Ascending aorta (tissue), 2 donors: ENCODE measurements around the gene OR52J3. TPM values are rescaled to one million over a fixed set of nuclear protein-coding genes. Genes with fewer than 3 reads are reported as not detected.
"Not testable (repeated sequence)": the region's sequence is repeated elsewhere in the genome, so short reads cannot be mapped to it uniquely, and the experiment has no call there.

Source experiments
- DNase-seq, 2 donors: peaks; one replicate each; pipeline ENCODE4 v3.0.0-alpha.2; 2019; ENCODE audit warnings: low spot score in 2 of 2
- H3K27ac ChIP-seq, 2 donors: fragments of 200-600 bp; sonication (generic); one replicate each; pipeline ENCODE4 v1.5.1; 2016 to 2017; ENCODE audit warnings: mild to moderate bottlenecking in 1 of 2
- H3K27me3 ChIP-seq: fragments of 200-600 bp; sonication (generic); one replicate; pipeline ENCODE4 v1.5.1; 2017
- H3K36me3 ChIP-seq, 2 donors: fragments of 200-600 bp; sonication (generic); one replicate each; pipeline ENCODE4 v1.5.1; 2016
- H3K4me1 ChIP-seq, 2 donors: fragments of 200-600 bp; sonication (generic); one replicate each; pipeline ENCODE4 v1.5.1; 2016 to 2017; ENCODE audit warnings: mild to moderate bottlenecking in 1 of 2
- H3K4me3 ChIP-seq, 2 donors: fragments of 200-600 bp; sonication (generic); one replicate each; pipeline ENCODE4 v1.5.1; 2016 to 2017; ENCODE audit warnings: mild to moderate bottlenecking in 1 of 2
- H3K9me3 ChIP-seq, 2 donors: fragments of 200-600 bp; sonication (generic); one replicate each; pipeline ENCODE4 v1.5.1; 2016
- CTCF ChIP-seq, 3 experiments: fragments of 200-600 bp in 2 of 3; fragments of 450-650 bp in 1 of 3; sonication (generic) in 2 of 3; IDR thresholded peaks; one replicate each; pipeline ENCODE4 v1.5.1; 2016 to 2019; ENCODE audit warnings: antibody characterized with exemption in 3 of 3, mild to moderate bottlenecking in 1 of 3, moderate library complexity in 1 of 3
- intact Hi-C: fragments of 100-400 bp; cut with DNase I; formaldehyde crosslinking; loops from one replicate; pipeline ENCODE4 v1.15.1; 2023
- total RNA-seq: library from RNA; depleted of rRNA; stranded (reverse); fragments of >200 nt; gene quantifications from one replicate; pipeline ENCODE4 v1.1.0, GENCODE V29; 2016

The OR52J3 gene
- total RNA-seq, 1 donor from 2014 or later, result not detected

GRCh38 chr11:5043380-5043779 lies 2.9 kb upstream of the OR52J3 start:
- TF ChIP-seq CTCF (IDR thresholded peaks at IDR 0.05), result no peak
- Histone ChIP-seq H3K4me1 (no peaks in the 10 kb centered on the region), H3K36me3 (no peaks in the 10 kb centered on the region), H3K27me3 (no peaks in the 10 kb centered on the region), H3K27ac (no peak overlapping the region), H3K9me3 (no peaks in the 10 kb centered on the region), H3K4me3 (no peak overlapping the region)
- intact Hi-C loops, result no loop called here
- DNase-seq, result no peak

- intact Hi-C loops, result no loop called here
- Histone ChIP-seq H3K27me3 (no peaks in the 10 kb centered on the region), H3K4me1 (no peaks in the 10 kb centered on the region), H3K36me3 (no peaks in the 10 kb centered on the region), H3K27ac (no peak overlapping the region), H3K4me3 (no peak overlapping the region), H3K9me3 (no peaks in the 10 kb centered on the region)
- no peak for TF ChIP-seq CTCF (IDR thresholded peaks at IDR 0.05)
- no peak for DNase-seq
These were observed 516 bp downstream of the OR52J3 start for GRCh38 chr11:5046754-5047330.

- DNase-seq, result not testable (repeated sequence)
These were observed 12.4 kb downstream of the OR52J3 start for GRCh38 chr11:5058679-5059078.

GRCh38 chr11:5059391-5059790 lies 13.1 kb downstream of the OR52J3 start, which contains the start of gene OR52E2:
Gene OR52E2 (minus strand): TSS chr11:5059627. CDS start chr11:5059627, 0 bp downstream.
- Histone ChIP-seq H3K4me3 (no peak within 1 kb of the TSS), H3K9me3 (no peaks in the 10 kb centered on the region), H3K36me3 (no peaks in the 10 kb centered on the region), H3K4me1 (no peaks in the 10 kb centered on the region), H3K27me3 (no peaks in the 10 kb centered on the region), H3K27ac (no peak within 1 kb of the TSS)
- no peak for DNase-seq
- TF ChIP-seq CTCF (IDR thresholded peaks at IDR 0.05), result no peak
- intact Hi-C loops, result no loop called here

More at GRCh38 chr11:5058679-5059078, 12.4 kb downstream of the OR52J3 start:
- intact Hi-C loops, H3K27me3 ChIP-seq, H3K36me3 ChIP-seq, H3K4me3 ChIP-seq, H3K27ac ChIP-seq, H3K9me3 ChIP-seq, H3K4me1 ChIP-seq: not testable (repeated sequence)

GRCh38 chr11:5065027-5065426 lies 18.7 kb downstream of the OR52J3 start:
- no peak for TF ChIP-seq CTCF (IDR thresholded peaks at IDR 0.05)
- Histone ChIP-seq H3K9me3 (no peaks in the 10 kb centered on the region), H3K4me3 (no peak overlapping the region), H3K4me1 (no peaks in the 10 kb centered on the region), H3K27me3 (no peaks in the 10 kb centered on the region), H3K27ac (no peak overlapping the region), H3K36me3 (no peaks in the 10 kb centered on the region)
- no peak for DNase-seq
- intact Hi-C loops, result no loop called here

DNA sequence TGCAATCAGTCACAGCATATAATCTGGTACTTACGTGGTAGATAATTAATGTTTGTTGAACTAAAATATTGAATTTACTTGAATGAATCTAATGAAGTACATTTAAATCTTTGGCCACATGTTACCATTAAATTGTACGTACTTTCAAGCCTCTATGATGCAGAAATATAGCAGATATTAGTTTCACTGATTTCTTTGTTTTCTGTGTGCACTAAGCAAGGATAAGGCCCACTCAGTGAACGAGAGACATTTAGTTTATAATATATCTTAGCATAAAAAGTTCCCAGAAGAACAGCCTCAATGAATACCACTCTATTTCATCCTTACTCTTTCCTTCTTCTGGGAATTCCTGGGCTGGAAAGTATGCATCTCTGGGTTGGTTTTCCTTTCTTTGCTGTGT lies 22.9 kb downstream of the OR52J3 start, which contains the start of gene OR52E1:
Gene OR52E1, plus strand, starts transcription at position 301 of the 400 bp plus-strand sequence.
- H3K27me3 ChIP-seq, result no peaks in the 10 kb centered on the region
- H3K4me1 ChIP-seq, result no peaks in the 10 kb centered on the region
- no peaks in the 10 kb centered on the region for H3K36me3 ChIP-seq
- DNase-seq, result no peak
- H3K27ac ChIP-seq, result no peak within 1 kb of the TSS
- no peak within 1 kb of the TSS for H3K4me3 ChIP-seq
- no peak for TF ChIP-seq CTCF (IDR thresholded peaks at IDR 0.05)
- intact Hi-C loops, result no loop called here
- H3K9me3 ChIP-seq, result no peaks in the 10 kb centered on the region
